Activated CD4-positive, alpha-beta T cell treated with anti-CD3 and anti-CD28 coated beads, Interleukin-2, amount 50 U/mL, for 4 hours (primary cell): ENCODE data around the gene PHF21A.
"Not testable (repeated sequence)": the region's sequence is repeated elsewhere in the genome, so short reads cannot be mapped to it uniquely, and the experiment has no call there.

Experiments
- DNase-seq, 2 experiments: peaks; one replicate each; pipeline ENCODE4 v3.0.0-alpha.2; 2020

PHF21A gene

DNA sequence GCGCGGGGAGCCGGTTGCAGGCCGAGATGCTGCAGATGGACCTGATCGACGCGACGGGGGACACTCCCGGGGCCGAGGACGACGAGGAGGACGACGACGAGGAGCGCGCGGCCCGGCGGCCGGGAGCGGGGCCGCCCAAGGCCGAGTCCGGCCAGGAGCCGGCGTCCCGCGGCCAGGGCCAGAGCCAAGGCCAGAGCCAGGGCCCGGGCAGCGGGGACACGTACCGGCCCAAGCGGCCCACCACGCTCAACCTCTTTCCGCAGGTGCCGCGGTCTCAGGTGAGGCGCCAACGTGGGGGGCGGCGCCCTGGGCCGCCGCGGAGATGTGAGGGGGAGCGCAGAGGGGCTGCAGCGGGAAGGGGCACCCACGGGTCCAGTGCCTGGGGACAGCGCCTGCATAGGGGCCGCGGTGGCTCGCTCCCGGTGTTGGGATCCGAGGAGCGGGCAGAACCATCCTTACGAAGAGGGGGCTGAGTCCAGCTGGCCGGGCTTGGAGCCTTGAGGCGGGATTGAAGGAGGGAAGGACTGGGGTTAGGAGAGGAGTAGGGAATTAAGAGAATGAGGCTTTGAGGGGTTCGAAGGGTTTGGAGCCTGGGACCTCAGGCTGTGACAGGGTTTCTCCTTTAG, 221.0 kb downstream of the PHF21A start:
- DNase-seq, result not testable (repeated sequence)

DNA sequence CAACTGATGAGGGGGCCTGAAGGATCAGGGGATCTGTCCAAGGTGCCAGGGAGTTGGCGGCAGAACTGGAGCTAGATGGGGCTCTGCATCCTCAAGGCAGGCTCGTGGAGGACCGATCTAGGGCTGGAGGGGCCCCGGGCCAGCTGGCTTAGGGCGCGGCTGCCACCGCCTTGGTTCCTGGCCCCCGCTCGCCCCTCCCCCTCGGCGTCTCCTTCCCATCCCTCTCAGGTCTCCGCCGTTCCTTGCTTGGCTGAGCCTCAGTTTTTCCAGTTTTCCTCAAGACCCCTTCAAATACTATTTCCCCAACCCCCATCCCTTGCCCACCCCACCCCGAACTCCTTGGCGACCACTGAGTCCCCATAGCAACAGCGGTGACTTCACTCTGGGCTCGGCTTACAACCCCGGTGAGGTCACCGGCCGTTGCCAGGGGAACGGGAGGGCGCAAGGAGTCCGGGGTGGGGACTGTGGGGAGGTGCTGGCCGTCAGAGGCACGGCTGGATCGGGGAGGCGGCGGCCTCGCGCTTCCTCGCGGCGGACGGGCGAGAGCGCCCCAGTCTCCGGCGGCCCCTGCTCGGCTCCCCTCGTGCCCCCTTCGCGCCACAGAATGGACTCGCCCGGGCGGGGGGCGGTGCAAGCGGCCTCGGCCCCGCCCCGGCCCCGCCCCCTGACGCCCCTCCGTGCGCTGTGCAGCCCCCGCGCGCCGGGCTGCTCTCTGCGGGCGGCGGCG, 221.6 kb downstream of the PHF21A start:
- peak; percentile 39 to 47 for DNase-seq

DNA sequence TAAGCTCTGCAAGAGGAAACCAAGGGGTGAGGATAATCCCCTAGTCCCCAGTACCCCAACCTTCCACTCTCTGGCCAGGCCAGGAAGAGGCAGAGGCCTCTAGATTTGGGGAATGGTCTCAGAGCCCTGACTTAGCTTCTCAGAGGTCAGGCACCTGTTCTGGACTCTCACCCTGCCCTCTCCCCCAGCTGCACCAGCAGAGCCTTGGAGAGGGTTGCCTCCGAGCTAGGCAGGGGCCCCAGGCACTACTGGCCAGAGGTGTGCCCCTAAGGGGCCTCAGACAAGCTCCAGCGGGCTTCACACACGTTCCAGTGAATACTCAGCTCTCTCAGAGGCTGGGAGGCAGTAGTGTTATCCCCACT, 222.2 kb downstream of the PHF21A start:
- no peak for DNase-seq

DNA sequence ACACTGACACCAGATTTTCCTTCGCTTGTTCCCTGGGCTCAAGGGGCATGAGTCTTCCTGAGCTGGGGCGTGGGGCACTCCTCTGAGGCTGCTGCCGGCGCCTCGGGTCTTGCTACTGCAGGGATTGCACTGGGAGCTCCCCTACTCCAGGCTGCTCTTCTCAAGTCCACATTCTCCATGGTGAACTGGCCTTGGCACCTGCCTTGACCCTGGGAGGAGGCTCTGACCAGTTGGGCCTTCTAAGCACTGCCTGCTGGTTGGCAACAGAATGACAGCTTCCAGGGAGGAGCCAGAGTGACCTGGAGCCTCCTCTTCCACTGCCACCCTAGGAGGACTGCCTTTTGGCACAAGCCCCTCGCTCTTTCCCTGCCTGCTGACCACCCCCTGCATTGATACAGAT, 223.7 kb downstream of the PHF21A start:
- DNase-seq, result no peak

- DNase-seq, result no peak
These were observed 224.8 kb downstream of the PHF21A start for GRCh38 chr11:45896422-45896984.

GRCh38 chr11:45895553-45896259, 225.5 kb downstream of the PHF21A start:
- no peak for DNase-seq

DNA sequence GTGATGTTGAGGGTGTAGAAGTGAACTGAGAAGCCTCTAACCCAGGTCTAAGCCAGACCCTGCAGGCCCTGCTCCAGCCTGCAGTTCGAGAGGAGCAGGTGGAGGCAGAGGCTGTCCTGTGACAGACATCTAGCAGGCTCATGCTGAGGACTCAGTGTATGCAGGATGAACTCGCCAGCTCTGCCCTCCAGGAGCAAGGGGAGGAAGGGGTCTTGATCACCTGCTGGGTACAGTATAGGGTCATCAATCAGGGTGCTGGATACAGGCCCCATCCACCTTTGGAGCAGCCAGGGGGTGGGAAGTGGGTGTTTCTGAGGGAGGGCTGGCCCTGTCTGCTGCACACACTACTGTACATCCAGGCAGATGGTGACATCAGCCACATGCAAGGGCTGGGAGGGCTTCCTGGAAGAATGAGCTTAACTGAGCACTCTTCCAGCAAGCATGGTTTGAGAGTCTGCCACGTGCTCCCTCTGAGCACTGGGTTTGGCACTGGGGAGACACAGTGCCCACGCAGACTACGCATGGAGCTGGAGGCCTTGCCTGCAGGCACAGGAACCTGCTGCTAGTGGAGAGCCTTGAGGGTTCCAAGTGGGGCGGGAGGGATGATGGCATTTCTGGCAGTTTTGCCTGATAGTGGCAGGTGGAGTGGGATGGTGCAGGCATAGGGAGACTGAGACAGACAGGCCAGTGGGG, 226.6 kb downstream of the PHF21A start:
- DNase-seq, result no peak

DNA sequence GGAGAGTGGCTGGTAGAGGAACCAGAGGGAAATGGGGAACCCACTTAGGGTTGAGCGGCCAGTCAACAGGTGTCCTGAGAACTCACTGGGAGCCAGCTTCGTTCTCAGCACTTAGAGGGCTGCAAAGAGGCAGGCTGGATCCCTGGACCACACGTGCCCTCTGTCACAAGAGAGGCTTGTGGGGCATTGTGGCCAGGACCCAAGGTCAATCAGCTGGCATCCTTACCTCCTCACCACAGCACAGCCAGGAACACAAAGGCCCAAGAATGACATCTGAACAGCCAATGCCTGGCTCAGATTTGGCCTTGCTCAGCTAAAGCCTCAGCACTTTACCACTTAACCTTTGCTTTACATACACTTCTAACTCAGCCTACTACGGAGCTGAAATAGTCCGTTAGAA, 228.4 kb downstream of the PHF21A start:
- no peak for DNase-seq

- no peak for DNase-seq
These were observed 230.2 kb downstream of the PHF21A start for GRCh38 chr11:45890886-45891550.

GRCh38 chr11:45889966-45890365, 231.3 kb downstream of the PHF21A start:
- DNase-seq, result no peak

DNA sequence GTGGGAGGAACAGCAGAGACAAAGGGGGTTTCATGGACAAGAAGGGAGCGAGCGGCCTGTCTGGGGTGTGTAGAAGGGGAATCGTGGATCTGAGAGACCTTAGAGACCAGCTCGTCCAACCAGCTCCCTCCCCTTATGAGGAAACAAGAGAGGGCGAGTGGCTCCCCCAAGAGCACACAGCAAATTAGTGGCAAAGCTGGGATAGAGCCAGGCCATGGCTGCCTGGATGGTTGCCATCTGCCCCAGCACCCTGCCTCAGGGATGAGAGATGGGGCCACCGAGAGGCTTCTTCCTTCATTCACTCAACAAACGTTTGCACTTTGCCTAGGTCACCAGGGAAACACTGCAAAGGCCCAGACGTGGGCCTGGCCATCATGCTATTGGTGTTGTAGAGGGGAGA, 231.7 kb downstream of the PHF21A start:
- DNase-seq, result no peak

GRCh38 chr11:45887587-45887986, 233.7 kb downstream of the PHF21A start:
- no peak for DNase-seq

DNA sequence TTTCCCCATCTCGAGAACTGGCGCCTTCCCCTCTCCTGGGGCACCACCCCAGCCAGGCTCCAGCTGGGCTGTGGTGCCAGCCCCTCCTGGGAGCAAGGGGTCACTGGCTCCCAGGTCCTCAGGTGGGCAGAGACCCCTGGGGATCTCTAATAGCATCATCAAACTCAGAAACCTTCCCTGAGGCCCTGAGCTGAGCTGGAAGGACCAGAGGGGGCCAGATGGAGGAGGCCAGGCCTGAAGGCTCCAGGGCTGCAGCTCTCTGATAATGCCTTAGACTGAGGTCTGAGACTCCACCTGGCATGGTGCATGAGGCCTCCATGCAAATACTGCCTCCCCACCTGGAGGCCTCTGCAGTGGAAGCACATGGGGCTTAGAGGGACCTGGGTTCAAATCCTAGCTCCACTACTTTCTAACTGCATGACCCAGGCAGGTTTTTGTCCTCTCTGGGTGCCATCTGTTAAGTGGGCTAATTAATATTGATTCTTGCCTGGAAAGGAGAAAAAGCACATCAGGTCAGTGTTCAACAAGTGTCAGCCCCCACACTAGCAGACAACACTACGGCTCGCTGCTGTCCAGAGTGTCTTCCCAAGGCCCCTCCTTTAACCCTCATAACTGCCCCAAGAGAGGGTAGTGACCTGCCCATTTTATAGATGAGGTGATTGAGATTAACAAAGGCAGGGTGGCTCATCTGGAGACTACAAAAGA, 234.3 kb downstream of the PHF21A start:
- no peak for DNase-seq

GRCh38 chr11:45885921-45886721, 235.1 kb downstream of the PHF21A start:
- DNase-seq, result no peak

DNA sequence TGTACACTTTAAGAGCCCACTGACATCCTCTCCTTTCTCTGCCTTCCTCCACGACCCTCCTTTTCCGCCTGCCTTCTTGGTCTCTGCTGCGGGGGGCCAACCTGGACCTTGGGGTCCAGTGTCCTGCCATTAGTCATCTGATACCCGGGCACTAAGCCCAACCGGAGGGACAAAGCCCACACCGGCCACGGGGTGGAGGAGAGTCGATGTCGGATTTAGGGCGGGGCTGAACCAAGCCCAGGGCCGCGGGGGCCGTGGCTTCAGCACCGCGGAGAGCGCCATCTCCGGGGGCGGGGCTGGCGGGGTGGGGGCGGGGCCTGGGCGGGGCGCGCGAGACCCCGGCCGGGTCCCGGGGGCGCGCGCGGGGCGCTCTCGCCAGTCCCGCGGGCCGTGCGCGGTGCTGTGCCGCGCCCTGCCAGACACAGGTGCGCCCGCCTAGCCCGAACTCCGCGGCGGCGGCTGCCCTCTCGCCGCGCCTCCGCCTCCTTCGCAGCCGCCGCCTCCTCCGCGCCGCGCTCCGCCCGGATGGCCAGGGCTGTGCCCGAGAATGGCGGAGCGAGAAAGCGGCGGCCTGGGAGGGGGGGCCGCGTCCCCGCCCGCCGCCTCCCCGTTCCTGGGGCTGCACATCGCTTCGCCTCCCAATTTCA, 235.9 kb downstream of the PHF21A start, which contains the start of gene MAPK8IP1:
Gene MAPK8IP1, plus strand, starts transcription at position 378 of the 647 bp plus-strand sequence. Its CDS starts 170 bp downstream, at position 548.
- peak; percentile 23 to 25 for DNase-seq

- DNase-seq, result no peak
These were observed 236.6 kb downstream of the PHF21A start for GRCh38 chr11:45884596-45885185.
